Astrocyte of the spinal cord (primary cell): Measurements from ENCODE around the gene AADACL3.

Experiments used
- DNase-seq: peaks from one replicate; pipeline ENCODE4 v3.0.0; 2011; ENCODE audit warnings: low read depth, low spot score
- H3K4me3 ChIP-seq: 2 replicates; pipeline ENCODE4 v1.5.1; 2011; ENCODE audit warnings: low read depth, mild to moderate bottlenecking, low read length, moderate library complexity
- in situ Hi-C: cut with HindIII; loops from 2 replicates; pipeline ENCODE4 v1.10.0; 2017; ENCODE audit warnings: low sequenced_read_pairs
- TF ChIP-seq, protein P1 (sequence below): IDR thresholded peaks from 2 replicates; pipeline ENCODE4 v1.5.1; 2012; ENCODE audit warnings: low read depth, mild to moderate bottlenecking, low read length, inconsistent platforms

AADACL3 gene

DNA sequence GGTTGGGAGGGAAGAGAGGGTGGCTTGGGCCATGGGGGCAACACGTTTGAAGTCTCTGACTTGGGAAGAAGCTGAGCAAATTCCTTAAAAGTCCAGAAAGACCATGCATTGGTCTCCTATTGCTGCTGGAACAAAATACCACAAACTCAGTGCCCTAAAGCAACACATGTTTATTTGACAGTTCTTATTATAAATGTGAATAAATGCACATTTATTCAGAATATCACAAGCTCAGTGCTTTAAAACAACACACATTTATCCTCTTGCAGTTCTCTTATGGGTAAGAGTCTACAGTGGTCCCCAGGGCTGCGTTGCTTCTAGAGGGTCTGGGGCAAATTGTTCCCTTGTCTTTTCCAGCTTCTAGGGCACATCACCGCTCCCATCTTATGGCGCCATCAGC, 47.6 kb downstream of the AADACL3 start:
- no peak for DNase-seq
- H3K4me3 ChIP-seq, result no peak overlapping the region
- TF ChIP-seq, protein P1, sequence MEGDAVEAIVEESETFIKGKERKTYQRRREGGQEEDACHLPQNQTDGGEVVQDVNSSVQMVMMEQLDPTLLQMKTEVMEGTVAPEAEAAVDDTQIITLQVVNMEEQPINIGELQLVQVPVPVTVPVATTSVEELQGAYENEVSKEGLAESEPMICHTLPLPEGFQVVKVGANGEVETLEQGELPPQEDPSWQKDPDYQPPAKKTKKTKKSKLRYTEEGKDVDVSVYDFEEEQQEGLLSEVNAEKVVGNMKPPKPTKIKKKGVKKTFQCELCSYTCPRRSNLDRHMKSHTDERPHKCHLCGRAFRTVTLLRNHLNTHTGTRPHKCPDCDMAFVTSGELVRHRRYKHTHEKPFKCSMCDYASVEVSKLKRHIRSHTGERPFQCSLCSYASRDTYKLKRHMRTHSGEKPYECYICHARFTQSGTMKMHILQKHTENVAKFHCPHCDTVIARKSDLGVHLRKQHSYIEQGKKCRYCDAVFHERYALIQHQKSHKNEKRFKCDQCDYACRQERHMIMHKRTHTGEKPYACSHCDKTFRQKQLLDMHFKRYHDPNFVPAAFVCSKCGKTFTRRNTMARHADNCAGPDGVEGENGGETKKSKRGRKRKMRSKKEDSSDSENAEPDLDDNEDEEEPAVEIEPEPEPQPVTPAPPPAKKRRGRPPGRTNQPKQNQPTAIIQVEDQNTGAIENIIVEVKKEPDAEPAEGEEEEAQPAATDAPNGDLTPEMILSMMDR, result no peak
- in situ Hi-C loops, result no loop called here

DNA sequence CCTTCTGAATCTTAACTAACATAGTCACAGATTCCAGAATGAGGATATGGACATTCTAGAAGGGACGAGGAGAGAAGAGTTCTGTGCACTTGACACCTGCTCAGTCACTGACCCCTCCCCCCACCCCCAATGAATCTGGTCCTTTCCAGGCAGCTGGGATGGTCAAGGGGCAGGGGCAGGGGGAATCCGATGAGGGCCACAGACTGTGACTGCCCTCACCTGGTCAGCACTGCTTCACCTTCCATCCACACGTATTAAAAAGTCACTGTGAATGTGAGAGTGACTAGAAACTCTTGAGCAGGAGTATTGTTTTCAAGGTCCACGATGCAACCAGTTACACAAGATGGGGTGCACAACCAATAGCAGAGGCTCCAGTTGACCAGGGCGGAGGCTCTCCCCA, 48.1 kb downstream of the AADACL3 start:
- in situ Hi-C loops, result no loop called here
- TF ChIP-seq, protein P1, result no peak
- no peak for DNase-seq
- H3K4me3 ChIP-seq, result no peak overlapping the region

DNA sequence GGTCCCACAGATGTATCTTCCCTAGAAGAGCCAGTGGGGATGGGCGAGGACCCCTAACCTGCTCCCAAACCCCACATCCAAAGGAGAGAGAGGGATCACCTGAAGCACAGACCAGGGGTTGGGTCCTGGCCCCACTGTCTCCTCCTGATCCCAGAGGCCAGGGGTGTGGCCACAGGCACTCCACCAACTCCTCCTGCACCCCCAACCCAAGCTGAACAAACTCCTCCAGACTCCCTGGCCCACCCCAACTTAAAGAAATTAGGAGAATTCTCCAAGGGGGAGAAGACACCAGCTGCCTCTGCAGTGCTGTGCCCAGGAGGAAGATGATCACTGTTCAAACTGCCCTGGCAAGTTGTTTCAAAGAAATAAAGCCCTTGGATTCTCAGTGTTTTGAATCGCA, 53.1 kb downstream of the AADACL3 start:
- no peak overlapping the region for H3K4me3 ChIP-seq
- DNase-seq, result no peak
- TF ChIP-seq, protein P1, result no peak
- in situ Hi-C loops, result no loop called here

DNA sequence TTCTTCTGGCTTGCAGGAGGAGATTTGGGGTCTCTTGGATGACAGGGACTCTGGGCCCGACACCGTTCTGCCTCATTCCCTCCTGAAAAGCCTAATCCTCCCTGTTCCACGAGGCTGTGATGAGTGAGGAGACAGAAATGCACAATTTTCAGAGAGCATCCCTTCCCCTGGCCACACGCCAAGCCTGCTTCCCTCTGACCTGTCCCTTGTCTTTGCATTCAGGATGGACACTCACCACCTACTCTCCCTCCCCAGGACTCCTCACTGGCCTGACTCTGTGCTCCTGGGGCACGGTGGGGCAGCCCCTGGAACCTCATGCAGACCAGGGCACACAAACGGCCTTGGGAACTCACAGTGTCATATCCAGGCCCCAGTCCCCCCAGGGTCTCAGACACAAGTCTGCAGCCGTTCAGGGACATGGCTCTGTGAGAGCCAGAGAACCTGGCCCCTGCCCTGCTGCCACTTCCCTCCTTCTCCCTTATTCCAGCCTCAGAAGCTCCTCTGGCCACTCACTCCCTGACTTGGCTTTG, 54.1 kb downstream of the AADACL3 start:
- TF ChIP-seq, protein P1, result no peak
- no peak overlapping the region for H3K4me3 ChIP-seq
- in situ Hi-C loops, result no loop called here
- no peak for DNase-seq

DNA sequence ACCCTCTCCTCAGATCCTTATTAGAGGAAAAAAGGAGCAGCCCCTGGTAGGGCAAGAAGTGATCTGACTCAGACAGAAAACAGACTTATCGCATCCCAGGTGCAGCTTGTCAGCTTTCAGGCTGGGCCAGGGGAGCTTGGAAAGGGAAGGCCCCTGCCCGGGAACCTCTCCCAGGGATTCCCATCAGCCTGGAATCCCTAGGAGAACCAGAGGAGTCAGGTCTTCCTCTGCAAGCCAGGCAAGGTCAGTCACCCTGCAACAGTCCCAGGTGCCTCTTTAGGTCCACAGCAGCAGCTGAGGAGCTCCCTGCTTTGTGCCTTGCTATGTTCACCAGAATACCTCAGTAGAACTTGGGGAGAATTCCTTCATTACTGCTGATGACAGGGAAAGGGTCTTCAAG, 54.7 kb downstream of the AADACL3 start:
- no peak for DNase-seq
- in situ Hi-C loops, result no loop called here
- H3K4me3 ChIP-seq, result no peak overlapping the region
- TF ChIP-seq, protein P1, result no peak

DNA sequence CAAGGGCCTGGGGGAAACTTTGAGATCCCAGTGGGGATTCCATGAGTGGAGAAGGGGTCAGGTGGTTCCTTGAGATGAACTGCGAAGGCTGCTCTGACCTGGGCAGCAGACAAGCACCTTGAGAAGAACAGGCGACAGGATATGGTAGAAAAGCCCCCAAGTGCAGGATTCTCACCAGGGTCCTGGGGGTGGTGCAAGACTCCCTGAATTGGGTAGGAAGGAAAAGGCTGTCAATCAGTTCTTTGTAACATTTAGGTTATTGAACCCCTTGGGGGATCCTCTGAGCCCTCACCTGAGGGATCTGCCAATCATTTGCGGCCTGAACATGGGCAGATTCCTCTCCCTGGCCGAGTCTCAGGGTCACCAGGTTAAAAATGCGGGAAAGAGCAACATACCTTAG, 55.3 kb downstream of the AADACL3 start:
- no peak for DNase-seq
- in situ Hi-C loops, result no loop called here
- H3K4me3 ChIP-seq, result no peak overlapping the region
- TF ChIP-seq, protein P1, result no peak

DNA sequence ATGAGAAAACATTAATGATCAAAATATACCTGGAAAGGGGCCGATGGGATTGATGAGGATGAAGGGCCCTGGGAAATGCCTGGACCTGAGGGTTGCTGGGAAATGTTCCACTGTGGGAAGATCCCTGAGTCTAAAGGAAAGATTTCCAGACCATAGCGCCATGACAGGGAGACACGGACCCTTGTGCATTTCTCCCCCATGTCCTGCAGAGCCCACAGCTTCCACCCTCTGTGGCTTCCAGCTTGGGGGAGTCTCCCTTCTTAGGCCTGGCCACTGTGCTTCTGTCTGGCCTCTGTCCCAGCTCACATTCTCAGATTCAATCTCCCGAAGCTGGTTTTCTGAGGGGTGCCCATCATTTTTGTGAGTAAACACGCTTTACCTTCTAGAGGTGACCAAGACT, 56.6 kb downstream of the AADACL3 start:
- TF ChIP-seq, protein P1, result no peak
- in situ Hi-C loops, result no loop called here
- no peak overlapping the region for H3K4me3 ChIP-seq
- DNase-seq, result no peak
